HEK293 (cell line): ENCODE results near the gene COL6A2.
"Not testable (repeated sequence)": the region's sequence is repeated elsewhere in the genome, so short reads cannot be mapped to it uniquely, and the experiment has no call there.

Experiments
- CTCF ChIA-PET: fragments of 350-600 bp; formaldehyde crosslinking; extraction: SDS; loops from one replicate; lab custom pipeline; 2021; ENCODE audit warnings: antibody characterized with exemption; lab: Yijun Ruan, JAX
- POLR2A ChIA-PET: fragments of 300-600 bp; formaldehyde crosslinking; extraction: SDS; loops from one replicate; lab custom pipeline; 2020; ENCODE audit warnings: antibody characterized with exemption, inconsistent platforms; lab: Yijun Ruan, JAX
- H3K27ac ChIP-seq: fragments of 200-500 bp; sonication (Bioruptor generic); 2 replicates; pipeline ENCODE4 v1.5.1; 2014; ENCODE audit warnings: low read depth, low read length, control low read depth, inconsistent platforms; ENCODE audit errors: extremely low read depth
- H3K36me3 ChIP-seq, 2 experiments: fragments of 200-500 bp in 1 of 2; sonication (Bioruptor generic) in 1 of 2; 1 replicate in 1 of 2; 2 replicates in 1 of 2; pipeline ENCODE4 v1.5.1; 2014 to 2017; ENCODE audit warnings: inconsistent platforms in 2 of 2, low read length in 2 of 2; ENCODE audit not compliant: control insufficient read depth in 2 of 2, insufficient read depth in 1 of 2
- H3K4me1 ChIP-seq: fragments of 200-500 bp; sonication (Bioruptor generic); 2 replicates; pipeline ENCODE4 v1.5.1; 2014; ENCODE audit warnings: mild to moderate bottlenecking, low read length, inconsistent platforms; ENCODE audit not compliant: control insufficient read depth, insufficient read depth
- H3K4me3 ChIP-seq: 2 replicates; pipeline ENCODE4 v1.5.1; 2011; ENCODE audit warnings: low read depth, mild to moderate bottlenecking, control low read depth, low read length, moderate library complexity
- H3K9me3 ChIP-seq: fragments of 200-500 bp; sonication (Bioruptor generic); 2 replicates; pipeline ENCODE4 v1.5.1; 2014; ENCODE audit warnings: low read depth, low read length, inconsistent platforms; ENCODE audit not compliant: control insufficient read depth, insufficient read depth
- BCL11A ChIP-seq: fragments of 450-650 bp; formaldehyde crosslinking; IDR thresholded peaks from 2 replicates; pipeline ENCODE4 v1.5.1; 2016; ENCODE audit warnings: low read depth, missing biosample characterization, missing genetic modification characterization
- FEZF1 ChIP-seq: fragments of 450-650 bp; formaldehyde crosslinking; IDR thresholded peaks from 2 replicates; pipeline ENCODE4 v1.5.1; 2016; ENCODE audit warnings: missing biosample characterization, missing genetic modification characterization
- GLI2 ChIP-seq: fragments of 450-650 bp; formaldehyde crosslinking; IDR thresholded peaks from 2 replicates; pipeline ENCODE4; 2017; ENCODE audit warnings: missing biosample characterization, missing genetic modification characterization, low read depth, borderline replicate concordance
- KLF10 ChIP-seq: fragments of 450-650 bp; IDR thresholded peaks from 2 replicates; pipeline ENCODE4 v1.5.1; 2018; ENCODE audit warnings: missing biosample characterization, mild to moderate bottlenecking, missing genetic modification characterization
- PRDM1 ChIP-seq: fragments of 450-650 bp; formaldehyde crosslinking; IDR thresholded peaks from 2 replicates; pipeline ENCODE4; 2016; ENCODE audit warnings: missing biosample characterization, missing genetic modification characterization
- RBAK ChIP-seq: fragments of 450-650 bp; formaldehyde crosslinking; IDR thresholded peaks from 2 replicates; pipeline ENCODE4 v1.5.1; 2016; ENCODE audit warnings: missing biosample characterization, missing genetic modification characterization
- TCF7L2 ChIP-seq: IDR thresholded peaks from 2 replicates; pipeline ENCODE4 v1.6.1; 2011; ENCODE audit warnings: low read depth, mild to moderate bottlenecking, inconsistent platforms, low read length, moderate library complexity, borderline replicate concordance
- ZFHX2 ChIP-seq: fragments of 450-650 bp; formaldehyde crosslinking; conservative IDR thresholded peaks from 2 replicates; pipeline ENCODE4 v1.5.1; 2016; ENCODE audit warnings: missing biosample characterization, missing genetic modification characterization
- ZFP41 ChIP-seq: fragments of 450-650 bp; formaldehyde crosslinking; IDR thresholded peaks from 2 replicates; pipeline ENCODE4 v1.5.1; 2016; ENCODE audit warnings: missing biosample characterization, missing genetic modification characterization, borderline replicate concordance
- ZNF10 ChIP-seq: fragments of 450-650 bp; formaldehyde crosslinking; IDR thresholded peaks from 2 replicates; pipeline ENCODE4 v1.5.1; 2017; ENCODE audit warnings: missing biosample characterization, missing genetic modification characterization
- ZNF138 ChIP-seq: fragments of 450-650 bp; formaldehyde crosslinking; IDR thresholded peaks from 2 replicates; pipeline ENCODE4 v1.5.1; 2016; ENCODE audit warnings: missing biosample characterization, missing genetic modification characterization, borderline replicate concordance
- ZNF155 ChIP-seq: fragments of 450-650 bp; formaldehyde crosslinking; IDR thresholded peaks from 2 replicates; pipeline ENCODE4 v1.5.1; 2016; ENCODE audit warnings: missing biosample characterization, missing genetic modification characterization
- ZNF248 ChIP-seq: fragments of 450-650 bp; formaldehyde crosslinking; IDR thresholded peaks from 2 replicates; pipeline ENCODE4 v1.5.1; 2017; ENCODE audit warnings: missing biosample characterization, missing genetic modification characterization
- ZNF274 ChIP-seq, 2 experiments: fragments of 200-500 bp in 1 of 2; fragments of 450-650 bp in 1 of 2; sonication (Bioruptor generic) in 1 of 2; formaldehyde crosslinking in 1 of 2; IDR thresholded peaks; 2 replicates each; pipeline versions ENCODE4 v1.5.1 to v1.6.1; 2014 to 2016; ENCODE audit warnings: borderline replicate concordance in 1 of 2, inconsistent platforms in 1 of 2, low read length in 1 of 2, missing biosample characterization in 1 of 2, missing genetic modification characterization in 1 of 2
- ZNF302 ChIP-seq: fragments of 450-650 bp; formaldehyde crosslinking; IDR thresholded peaks from 2 replicates; pipeline ENCODE4 v1.5.1; 2016; ENCODE audit warnings: missing biosample characterization, missing genetic modification characterization, low read depth
- ZNF473 ChIP-seq: fragments of 450-650 bp; formaldehyde crosslinking; IDR thresholded peaks from 2 replicates; pipeline ENCODE4 v1.5.1; 2017; ENCODE audit warnings: missing biosample characterization, missing genetic modification characterization
- ZNF610 ChIP-seq: fragments of 450-650 bp; formaldehyde crosslinking; IDR thresholded peaks from 2 replicates; pipeline ENCODE4 v1.5.1; 2016; ENCODE audit warnings: missing biosample characterization, missing genetic modification characterization, borderline replicate concordance
- ZNF747 ChIP-seq: fragments of 450-650 bp; formaldehyde crosslinking; IDR thresholded peaks from 2 replicates; pipeline ENCODE4 v1.5.1; 2016; ENCODE audit warnings: missing biosample characterization, missing genetic modification characterization
- ZNF843 ChIP-seq: fragments of 450-650 bp; formaldehyde crosslinking; IDR thresholded peaks from 2 replicates; pipeline ENCODE4 v1.5.1; 2016; ENCODE audit warnings: missing biosample characterization, missing genetic modification characterization
- TF ChIP-seq, protein P1 (sequence below): fragments of 450-650 bp; formaldehyde crosslinking; IDR thresholded peaks from 2 replicates; pipeline ENCODE4 v1.5.1; 2016; ENCODE audit warnings: missing biosample characterization, missing genetic modification characterization, borderline replicate concordance
- TF ChIP-seq, protein P2 (sequence below): fragments of 450-650 bp; formaldehyde crosslinking; IDR thresholded peaks from 2 replicates; pipeline ENCODE4 v1.5.1; 2016; ENCODE audit warnings: missing biosample characterization, missing genetic modification characterization, low read depth

Gene COL6A2

DNA sequence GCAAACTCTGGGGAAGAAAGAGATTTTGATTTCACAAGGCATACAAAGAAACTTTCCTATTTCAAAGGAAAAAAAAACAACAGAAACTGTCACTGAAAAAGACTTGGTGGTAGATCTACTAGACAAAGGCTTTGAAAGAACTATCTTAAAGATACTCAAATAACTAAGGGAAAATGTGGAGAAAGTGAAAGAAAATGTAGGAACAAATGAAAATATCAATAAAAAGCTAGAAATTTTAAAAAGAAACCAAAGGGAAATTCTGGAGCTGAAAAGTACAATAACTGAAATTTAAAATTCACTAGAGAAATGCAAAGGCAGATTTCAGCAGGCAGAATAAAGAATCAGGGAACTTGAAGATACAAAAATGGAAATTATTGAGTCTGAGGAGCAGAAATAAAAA is 6.2 kb downstream of the COL6A2 start:
- H3K36me3 ChIP-seq: peaks cover 0 to 6% of the 10 kb centered on the region in 2 experiments; a peak in 1 of 3 replicates
- POLR2A ChIA-PET: no interaction called here
- no peak overlapping the region for H3K4me3 ChIP-seq
- no peak overlapping the region for H3K27ac ChIP-seq
- no peaks in the 10 kb centered on the region for H3K4me1 ChIP-seq
- TF ChIP-seq PRDM1 (tag by site-specific recombination): peak; percentile 93
- no peak for TF ChIP-seq RBAK (tag by site-specific recombination)
- no peaks in the 10 kb centered on the region for H3K9me3 ChIP-seq
- CTCF ChIA-PET: no interaction called here

DNA sequence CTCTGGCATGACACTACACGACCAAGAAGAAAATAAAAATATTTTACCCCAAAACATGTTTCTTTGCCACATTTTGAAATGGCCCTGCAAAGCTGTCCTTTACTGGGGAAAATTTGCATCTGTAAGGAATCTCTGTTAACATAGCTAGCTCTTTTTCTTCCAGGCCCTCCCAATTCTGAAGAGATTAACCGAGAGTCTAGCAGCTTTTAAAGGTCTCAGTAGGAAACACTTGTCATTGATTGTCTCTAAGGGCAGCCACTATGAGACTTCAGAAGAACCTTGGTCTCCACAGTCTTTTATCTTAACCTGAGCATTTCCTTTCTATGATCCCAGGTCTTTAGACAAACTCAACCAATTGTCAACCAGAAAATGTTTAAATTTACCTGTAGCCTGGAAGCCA is 9.5 kb downstream of the COL6A2 start:
- H3K4me1 ChIP-seq, H3K4me3 ChIP-seq, H3K36me3 ChIP-seq, H3K27ac ChIP-seq, H3K9me3 ChIP-seq, POLR2A ChIA-PET: not testable (repeated sequence)
- CTCF ChIA-PET: interaction anchor here (1.8 to 1.9 kb wide), 2 partner anchors 36 to 46 kb away, joined by 4 to 10 read pairs; no protein-coding TSS in a partner anchor

DNA sequence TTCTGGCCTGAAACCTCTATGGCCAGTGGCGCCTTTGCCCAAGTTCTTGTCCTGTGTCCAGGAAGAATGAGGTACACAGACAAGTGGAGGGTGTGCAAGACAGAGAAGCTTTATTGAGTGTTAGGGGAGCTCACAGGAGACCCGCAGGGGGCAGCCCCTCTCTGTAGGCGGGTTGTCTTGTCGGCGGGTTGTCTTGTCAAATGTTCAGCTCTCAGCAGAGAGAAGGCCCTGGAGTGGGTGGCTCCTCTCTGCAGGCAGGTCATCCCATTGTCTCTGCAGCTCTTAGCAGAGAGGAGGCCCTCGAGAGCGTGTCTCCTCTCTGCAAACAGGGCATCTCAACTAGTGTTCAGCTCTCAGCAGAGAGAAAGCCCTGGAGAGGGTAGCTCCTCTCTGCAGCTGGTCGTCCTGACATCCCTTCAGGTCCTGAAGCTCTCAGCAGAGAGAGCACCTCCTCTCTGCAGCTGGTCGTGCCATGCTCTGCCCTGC is 11.0 kb downstream of the COL6A2 start:
- Histone ChIP-seq H3K9me3 (no peaks in the 10 kb centered on the region), H3K4me1 (no peaks in the 10 kb centered on the region), H3K4me3 (no peak overlapping the region)
- TF ChIP-seq ZNF10 (tag by site-specific recombination) (no peak), ZNF302 (tag by site-specific recombination) (no peak), ZNF248 (tag by site-specific recombination) (no peak), ZFHX2 (no peak), GLI2 (tag by site-specific recombination) (no peak), ZNF155 (tag by site-specific recombination) (no peak), ZNF274 (IDR thresholded peaks at IDR 0.05; ENCODE audit: low read length) (no peak), ZNF274 (tag by site-specific recombination; IDR thresholded peaks at IDR 0.05; ENCODE audit: borderline replicate concordance) (no peak), ZNF610 (tag by site-specific recombination) (no peak)
- TF ChIP-seq, protein P1, sequence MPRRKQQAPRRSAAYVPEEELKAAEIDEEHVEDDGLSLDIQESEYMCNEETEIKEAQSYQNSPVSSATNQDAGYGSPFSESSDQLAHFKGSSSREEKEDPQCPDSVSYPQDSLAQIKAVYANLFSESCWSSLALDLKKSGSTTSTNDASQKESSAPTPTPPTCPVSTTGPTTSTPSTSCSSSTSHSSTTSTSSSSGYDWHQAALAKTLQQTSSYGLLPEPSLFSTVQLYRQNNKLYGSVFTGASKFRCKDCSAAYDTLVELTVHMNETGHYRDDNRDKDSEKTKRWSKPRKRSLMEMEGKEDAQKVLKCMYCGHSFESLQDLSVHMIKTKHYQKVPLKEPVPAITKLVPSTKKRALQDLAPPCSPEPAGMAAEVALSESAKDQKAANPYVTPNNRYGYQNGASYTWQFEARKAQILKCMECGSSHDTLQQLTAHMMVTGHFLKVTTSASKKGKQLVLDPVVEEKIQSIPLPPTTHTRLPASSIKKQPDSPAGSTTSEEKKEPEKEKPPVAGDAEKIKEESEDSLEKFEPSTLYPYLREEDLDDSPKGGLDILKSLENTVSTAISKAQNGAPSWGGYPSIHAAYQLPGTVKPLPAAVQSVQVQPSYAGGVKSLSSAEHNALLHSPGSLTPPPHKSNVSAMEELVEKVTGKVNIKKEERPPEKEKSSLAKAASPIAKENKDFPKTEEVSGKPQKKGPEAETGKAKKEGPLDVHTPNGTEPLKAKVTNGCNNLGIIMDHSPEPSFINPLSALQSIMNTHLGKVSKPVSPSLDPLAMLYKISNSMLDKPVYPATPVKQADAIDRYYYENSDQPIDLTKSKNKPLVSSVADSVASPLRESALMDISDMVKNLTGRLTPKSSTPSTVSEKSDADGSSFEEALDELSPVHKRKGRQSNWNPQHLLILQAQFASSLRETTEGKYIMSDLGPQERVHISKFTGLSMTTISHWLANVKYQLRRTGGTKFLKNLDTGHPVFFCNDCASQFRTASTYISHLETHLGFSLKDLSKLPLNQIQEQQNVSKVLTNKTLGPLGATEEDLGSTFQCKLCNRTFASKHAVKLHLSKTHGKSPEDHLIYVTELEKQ (tag by site-specific recombination): no peak
- TF ChIP-seq, all 188 proteins: peak for 0
- POLR2A ChIA-PET: no interaction called here
- CTCF ChIA-PET: no interaction called here
- no peak overlapping the region for H3K27ac ChIP-seq
- peaks cover 0 to 20% of the 10 kb centered on the region in 2 experiments; a peak in 2 of 3 replicates for H3K36me3 ChIP-seq

DNA sequence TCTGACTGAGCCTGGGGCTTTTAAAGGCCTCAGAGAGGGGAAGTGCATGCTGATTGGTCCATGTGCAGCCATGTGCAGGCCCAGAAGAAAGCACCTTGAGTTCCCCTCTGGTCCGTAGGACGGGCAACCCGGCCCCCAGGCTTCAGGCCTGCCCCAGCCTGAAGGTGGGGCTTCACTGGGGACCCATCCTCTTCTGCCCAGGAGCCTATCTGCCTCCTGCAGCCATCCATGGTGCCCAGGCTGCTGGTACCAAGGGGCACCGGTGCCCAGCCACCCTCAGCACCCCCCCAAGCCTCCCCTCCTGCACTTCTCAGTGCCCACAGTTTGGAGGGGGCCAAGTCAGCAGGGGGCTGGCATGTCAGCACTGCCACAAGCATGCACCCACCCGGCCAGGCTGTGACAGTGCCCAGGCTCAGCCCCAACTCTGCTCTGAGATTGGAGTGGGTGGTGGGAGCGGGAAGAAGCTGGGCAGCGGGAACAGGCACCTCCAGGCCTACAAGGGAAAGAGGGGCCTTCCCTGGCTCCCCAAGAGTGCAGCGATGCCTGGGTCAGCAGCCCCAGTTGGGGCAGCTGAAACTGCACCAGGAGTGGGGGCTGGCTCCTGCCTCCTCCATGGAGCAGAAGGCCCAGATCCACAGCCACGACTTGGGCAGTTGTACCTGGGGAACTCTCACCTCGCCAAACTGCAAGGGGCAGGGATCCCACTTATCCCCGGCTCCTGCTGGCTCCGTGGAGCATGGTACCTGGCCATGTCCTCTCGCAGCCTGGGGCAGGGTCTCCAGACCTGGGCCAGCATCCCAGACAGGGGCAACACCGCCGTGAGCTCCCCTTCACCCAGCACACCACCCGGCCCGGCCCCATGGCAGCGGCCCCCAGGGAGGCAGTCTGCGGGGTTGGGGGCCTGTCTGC is 11.7 kb downstream of the COL6A2 start:
- POLR2A ChIA-PET: no interaction called here
- Histone ChIP-seq H3K4me3 (no peak overlapping the region), H3K36me3 (peaks cover 0 to 26% of the 10 kb centered on the region in 2 experiments), H3K27ac (no peak overlapping the region), H3K9me3 (no peaks in the 10 kb centered on the region), H3K4me1 (no peaks in the 10 kb centered on the region)
- CTCF ChIA-PET: no interaction called here
- TF ChIP-seq ZNF843 (tag by site-specific recombination) (no peak), KLF10 (tag by site-specific recombination) (no peak), TCF7L2 (no peak), ZNF747 (no peak), ZFP41 (tag by site-specific recombination) (no peak), ZNF274 (IDR thresholded peaks at IDR 0.05; ENCODE audit: low read length) (no peak), ZNF274 (tag by site-specific recombination; IDR thresholded peaks at IDR 0.05; ENCODE audit: borderline replicate concordance) (no peak), BCL11A (tag by site-specific recombination) (no peak), ZNF473 (tag by site-specific recombination) (no peak), ZNF138 (tag by site-specific recombination) (no peak), FEZF1 (no peak)
- TF ChIP-seq, protein P2, sequence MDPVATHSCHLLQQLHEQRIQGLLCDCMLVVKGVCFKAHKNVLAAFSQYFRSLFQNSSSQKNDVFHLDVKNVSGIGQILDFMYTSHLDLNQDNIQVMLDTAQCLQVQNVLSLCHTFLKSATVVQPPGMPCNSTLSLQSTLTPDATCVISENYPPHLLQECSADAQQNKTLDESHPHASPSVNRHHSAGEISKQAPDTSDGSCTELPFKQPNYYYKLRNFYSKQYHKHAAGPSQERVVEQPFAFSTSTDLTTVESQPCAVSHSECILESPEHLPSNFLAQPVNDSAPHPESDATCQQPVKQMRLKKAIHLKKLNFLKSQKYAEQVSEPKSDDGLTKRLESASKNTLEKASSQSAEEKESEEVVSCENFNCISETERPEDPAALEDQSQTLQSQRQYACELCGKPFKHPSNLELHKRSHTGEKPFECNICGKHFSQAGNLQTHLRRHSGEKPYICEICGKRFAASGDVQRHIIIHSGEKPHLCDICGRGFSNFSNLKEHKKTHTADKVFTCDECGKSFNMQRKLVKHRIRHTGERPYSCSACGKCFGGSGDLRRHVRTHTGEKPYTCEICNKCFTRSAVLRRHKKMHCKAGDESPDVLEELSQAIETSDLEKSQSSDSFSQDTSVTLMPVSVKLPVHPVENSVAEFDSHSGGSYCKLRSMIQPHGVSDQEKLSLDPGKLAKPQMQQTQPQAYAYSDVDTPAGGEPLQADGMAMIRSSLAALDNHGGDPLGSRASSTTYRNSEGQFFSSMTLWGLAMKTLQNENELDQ (tag by site-specific recombination): no peak
